Osteocyte (in vitro differentiated cells): ENCODE results near the gene LIPK. TPM values are rescaled to one million over a fixed set of nuclear protein-coding genes. Genes with fewer than 3 reads are reported as not detected.

ENCODE experiments used
- DNase-seq: peaks from one replicate; pipeline ENCODE4 v3.0.0; 2021; ENCODE audit warnings: mixed read lengths; ENCODE audit not compliant: unreplicated experiment; ENCODE audit errors: extremely low spot score
- H3K27ac Mint-ChIP-seq: one replicate; pipeline ENCODE4 v1.8.0; 2021; ENCODE audit warnings: mild to moderate bottlenecking, mixed read lengths; ENCODE audit not compliant: unreplicated experiment
- H3K27me3 Mint-ChIP-seq: one replicate; pipeline ENCODE4 v1.8.0; 2021; ENCODE audit warnings: mixed read lengths; ENCODE audit not compliant: unreplicated experiment
- H3K36me3 Mint-ChIP-seq: one replicate; pipeline ENCODE4 v1.8.0; 2021; ENCODE audit warnings: mixed read lengths; ENCODE audit not compliant: unreplicated experiment
- H3K4me1 Mint-ChIP-seq: one replicate; pipeline ENCODE4 v1.8.0; 2021; ENCODE audit warnings: mixed read lengths; ENCODE audit not compliant: unreplicated experiment
- H3K4me3 Mint-ChIP-seq: one replicate; pipeline ENCODE4 v1.8.0; 2021; ENCODE audit warnings: mild to moderate bottlenecking, moderate library complexity, mixed read lengths; ENCODE audit not compliant: unreplicated experiment
- H3K9me3 Mint-ChIP-seq: one replicate; pipeline ENCODE4 v1.8.0; 2021; ENCODE audit warnings: mixed read lengths; ENCODE audit not compliant: unreplicated experiment
- total RNA-seq: library from RNA; stranded (reverse); gene quantifications from 2 replicates; pipeline ENCODE4 v1.2.1, GENCODE V29; 2021
- TF ChIP-seq, protein P1 (sequence below): fragments of 200-600 bp; sonication (generic); IDR thresholded peaks from 2 replicates; pipeline ENCODE4 v1.5.0; 2021; ENCODE audit warnings: antibody characterized with exemption, mild to moderate bottlenecking, moderate library complexity

The LIPK gene
- total RNA-seq, 1 donor from 2014 or later = not detected

- DNase-seq = no peak
- no peak overlapping the region for H3K27ac Mint-ChIP-seq
- H3K9me3 Mint-ChIP-seq = no peaks in the 10 kb centered on the region
- no peak overlapping the region for H3K4me3 Mint-ChIP-seq
- no peaks in the 10 kb centered on the region for H3K4me1 Mint-ChIP-seq
- no peaks in the 10 kb centered on the region for H3K36me3 Mint-ChIP-seq
- TF ChIP-seq, protein P1, sequence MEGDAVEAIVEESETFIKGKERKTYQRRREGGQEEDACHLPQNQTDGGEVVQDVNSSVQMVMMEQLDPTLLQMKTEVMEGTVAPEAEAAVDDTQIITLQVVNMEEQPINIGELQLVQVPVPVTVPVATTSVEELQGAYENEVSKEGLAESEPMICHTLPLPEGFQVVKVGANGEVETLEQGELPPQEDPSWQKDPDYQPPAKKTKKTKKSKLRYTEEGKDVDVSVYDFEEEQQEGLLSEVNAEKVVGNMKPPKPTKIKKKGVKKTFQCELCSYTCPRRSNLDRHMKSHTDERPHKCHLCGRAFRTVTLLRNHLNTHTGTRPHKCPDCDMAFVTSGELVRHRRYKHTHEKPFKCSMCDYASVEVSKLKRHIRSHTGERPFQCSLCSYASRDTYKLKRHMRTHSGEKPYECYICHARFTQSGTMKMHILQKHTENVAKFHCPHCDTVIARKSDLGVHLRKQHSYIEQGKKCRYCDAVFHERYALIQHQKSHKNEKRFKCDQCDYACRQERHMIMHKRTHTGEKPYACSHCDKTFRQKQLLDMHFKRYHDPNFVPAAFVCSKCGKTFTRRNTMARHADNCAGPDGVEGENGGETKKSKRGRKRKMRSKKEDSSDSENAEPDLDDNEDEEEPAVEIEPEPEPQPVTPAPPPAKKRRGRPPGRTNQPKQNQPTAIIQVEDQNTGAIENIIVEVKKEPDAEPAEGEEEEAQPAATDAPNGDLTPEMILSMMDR = no peak
- H3K27me3 Mint-ChIP-seq = peaks cover 40% of the 10 kb centered on the region
Measured at GRCh38 chr10:88721392-88721791, 15.3 kb downstream of the LIPK start.

- no peak overlapping the region for H3K27ac Mint-ChIP-seq
- H3K4me3 Mint-ChIP-seq = no peak overlapping the region
- peaks cover 26% of the 10 kb centered on the region for H3K27me3 Mint-ChIP-seq
- no peak for DNase-seq
- no peaks in the 10 kb centered on the region for H3K36me3 Mint-ChIP-seq
- TF ChIP-seq, protein P1 = no peak
- H3K9me3 Mint-ChIP-seq = no peaks in the 10 kb centered on the region
- H3K4me1 Mint-ChIP-seq = no peaks in the 10 kb centered on the region
Measured at GRCh38 chr10:88725798-88726197, 19.7 kb downstream of the LIPK start.

- H3K4me1 Mint-ChIP-seq = no peaks in the 10 kb centered on the region
- peaks cover 26% of the 10 kb centered on the region for H3K27me3 Mint-ChIP-seq
- H3K9me3 Mint-ChIP-seq = no peaks in the 10 kb centered on the region
- no peak overlapping the region for H3K27ac Mint-ChIP-seq
- no peaks in the 10 kb centered on the region for H3K36me3 Mint-ChIP-seq
- TF ChIP-seq, protein P1 = peak; percentile 26
- DNase-seq = no peak
- H3K4me3 Mint-ChIP-seq = no peak overlapping the region
Measured at GRCh38 chr10:88728107-88728763, 22.2 kb downstream of the LIPK start.

DNA sequence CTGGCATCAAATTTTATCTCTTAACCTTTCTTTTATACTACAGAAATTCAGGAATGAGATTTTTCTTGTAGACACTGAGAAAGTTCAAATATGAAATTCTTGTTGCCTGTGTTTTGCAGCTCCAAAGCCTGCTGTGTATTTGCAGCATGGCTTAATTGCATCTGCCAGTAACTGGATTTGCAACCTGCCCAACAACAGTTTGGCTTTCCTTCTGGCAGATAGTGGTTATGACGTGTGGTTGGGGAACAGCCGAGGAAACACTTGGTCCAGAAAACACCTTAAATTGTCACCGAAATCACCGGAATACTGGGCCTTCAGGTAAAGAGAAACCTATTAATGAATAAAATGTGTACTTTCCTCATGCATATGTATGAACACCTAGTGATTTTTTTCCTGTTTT lies 24.8 kb downstream of the LIPK start:
- no peak overlapping the region for H3K27ac Mint-ChIP-seq
- H3K36me3 Mint-ChIP-seq = no peaks in the 10 kb centered on the region
- no peak for DNase-seq
- TF ChIP-seq, protein P1 = no peak
- no peaks in the 10 kb centered on the region for H3K9me3 Mint-ChIP-seq
- peaks cover 10% of the 10 kb centered on the region for H3K27me3 Mint-ChIP-seq
- no peak overlapping the region for H3K4me3 Mint-ChIP-seq
- no peaks in the 10 kb centered on the region for H3K4me1 Mint-ChIP-seq

- no peaks in the 10 kb centered on the region for H3K36me3 Mint-ChIP-seq
- H3K4me1 Mint-ChIP-seq = no peaks in the 10 kb centered on the region
- no peaks in the 10 kb centered on the region for H3K9me3 Mint-ChIP-seq
- no peak for DNase-seq
- TF ChIP-seq, protein P1 = no peak
- no peak overlapping the region for H3K27ac Mint-ChIP-seq
- no peak overlapping the region for H3K4me3 Mint-ChIP-seq
- H3K27me3 Mint-ChIP-seq = peaks cover 7% of the 10 kb centered on the region
Measured at GRCh38 chr10:88731296-88731695, 25.2 kb downstream of the LIPK start.
